HepG2 (cell line): ENCODE data around the gene TTC28. TPM values are rescaled to one million over a fixed set of nuclear protein-coding genes. Genes with fewer than 3 reads are reported as not detected.

ENCODE experiments used
- ATAC-seq: fragments of 200-7000 bp; cut with Tn5 transposase; 3 replicates; pipeline ENCODE4 v1.9.1; 2020; ENCODE audit warnings: mild to moderate bottlenecking, moderate library complexity
- BruUV-seq: library from RNA; stranded (reverse); fragments of 400-500 nt; replicated peaks from 2 replicates; lab custom pipeline; 2021; lab: Mats Ljungman, UMichigan
- CTCF ChIA-PET: fragments of 300-600 bp; formaldehyde crosslinking; extraction: SDS; loops from one replicate; lab custom pipeline; 2021; ENCODE audit warnings: low total read pairs, inconsistent platforms, low intra/inter-chr PET ratio; lab: Yijun Ruan, JAX
- POLR2A ChIA-PET: fragments of 350-600 bp; sonication (Branson Sonifier 250); formaldehyde crosslinking; loops from one replicate; lab custom pipeline; 2020; ENCODE audit warnings: antibody characterized with exemption, inconsistent platforms; lab: Yijun Ruan, JAX
- DNase-seq: peaks from one replicate; pipeline ENCODE4 v3.0.0-alpha.2; 2015; ENCODE audit warnings: low spot score
- FAIRE-seq: peaks from 3 replicates; lab custom pipeline; 2011; peaks lifted over from hg19 to GRCh38; lab: Jason Lieb, UNC
- H2AFZ ChIP-seq: one replicate; pipeline ENCODE4 v1.6.1; 2011; ENCODE audit warnings: low read length, inconsistent platforms
- H3K27ac ChIP-seq: fragments of 300-600 bp; 3 replicates; pipeline ENCODE4 v1.8.0; 2011; ENCODE audit warnings: mixed run types, mild to moderate bottlenecking, mixed read lengths, low read length, inconsistent platforms; ENCODE audit not compliant: insufficient read depth; ENCODE audit errors: extremely low read length
- H3K27me3 ChIP-seq, 2 experiments: fragments of 200-600 bp in 1 of 2; 2 replicates in 1 of 2; 3 replicates in 1 of 2; pipeline versions ENCODE4 v1.6.0 to v1.8.0; 2011; ENCODE audit warnings: low read length in 2 of 2, mild to moderate bottlenecking in 2 of 2, moderate library complexity in 2 of 2, inconsistent platforms in 1 of 2; ENCODE audit not compliant: insufficient read depth in 2 of 2, control insufficient read depth in 1 of 2
- H3K36me3 ChIP-seq, 2 experiments: fragments of 200-600 bp in 1 of 2; replicated peaks in 1 of 2; 2 replicates in 1 of 2; 3 replicates in 1 of 2; pipeline versions ENCODE4 v1.5.1 to v1.8.0; 2011; ENCODE audit warnings: low read length in 2 of 2, inconsistent platforms in 1 of 2; ENCODE audit not compliant: insufficient read depth in 2 of 2, control insufficient read depth in 1 of 2
- H3K4me1 ChIP-seq: 2 replicates; pipeline ENCODE4 v1.5.1; 2012; ENCODE audit warnings: low read length, inconsistent platforms; ENCODE audit not compliant: insufficient read depth
- H3K4me2 ChIP-seq: 2 replicates; pipeline ENCODE4 v1.6.0; 2011; ENCODE audit warnings: low read depth, low read length, inconsistent platforms
- H3K4me3 ChIP-seq, 3 experiments: fragments of 200-600 bp in 1 of 3; sonication (generic), shearing (Covaris generic) in 1 of 3; replicated peaks in 1 of 3; 2 replicates each; pipeline ENCODE4 v1.5.1; 2011 to 2016; ENCODE audit warnings: low read length in 3 of 3, inconsistent platforms in 2 of 3, low read depth in 2 of 3, mild to moderate bottlenecking in 2 of 3, control low read depth in 1 of 3, mixed read lengths in 1 of 3; ENCODE audit not compliant: insufficient read depth in 1 of 3
- H3K79me2 ChIP-seq: one replicate; pipeline ENCODE4 v1.6.1; 2011; ENCODE audit warnings: low read length, inconsistent platforms; ENCODE audit not compliant: insufficient read depth
- H3K9ac ChIP-seq: 2 replicates; pipeline ENCODE4 v1.6.0; 2011; ENCODE audit warnings: mild to moderate bottlenecking, low read depth, low read length, inconsistent platforms; ENCODE audit not compliant: insufficient read depth
- H3K9me3 ChIP-seq: 2 replicates; pipeline ENCODE4 v1.5.1; 2012; ENCODE audit warnings: mild to moderate bottlenecking, low read length
- H4K20me1 ChIP-seq: 2 replicates; pipeline ENCODE4 v1.6.0; 2011; ENCODE audit warnings: inconsistent platforms, mild to moderate bottlenecking, low read length, moderate library complexity; ENCODE audit not compliant: insufficient read depth
- CENPT ChIP-seq: sonication (generic); formaldehyde crosslinking; IDR thresholded peaks from 2 replicates; pipeline ENCODE4 v1.8.0; 2022; ENCODE audit warnings: low read depth, mild to moderate bottlenecking, moderate library complexity, missing genetic modification reagents
- WGBS: methylation state at CpG from one replicate; pipeline ENCODE4 v1.1.6; 2017; ENCODE audit warnings: low lambda C conversion rate; 5-methylcytosine and 5-hydroxymethylcytosine counted together
- in situ Hi-C: cut with HindIII; loops from 2 replicates; pipeline ENCODE4 v1.10.0; 2017; ENCODE audit warnings: low pct_unique_long_range_greater_than_20kb; ENCODE audit not compliant: extremely low pct_ligation_motif_present
- intact Hi-C: fragments of 100-400 bp; cut with micrococcal nuclease; formaldehyde crosslinking; loops from one replicate; pipeline ENCODE4 v1.10.0; 2022; ENCODE audit not compliant: unreplicated experiment
- polyA plus RNA-seq, 8 experiments: library from polyadenylated mRNA; depleted of rRNA in 3 of 8; stranded (reverse) in 7 of 8; unstranded in 1 of 8; fragments of >200 nt; fragmentation: Illumina TruSeq in 4 of 8; extraction: Trizol in 4 of 8; gene quantifications; 2 replicates each; pipeline versions ENCODE4 v1.2.1 to v1.2.3, GENCODE V29; 2011 to 2016; ENCODE audit warnings: low read depth in 4 of 8, missing spikeins in 1 of 8, mixed read lengths in 1 of 8; ENCODE audit not compliant: insufficient read depth in 1 of 8
- total RNA-seq, 5 experiments: library from RNA; depleted of rRNA; stranded (reverse); fragments of >200 nt; fragmentation: Illumina TruSeq; extraction: Trizol; gene quantifications; 2 replicates each; pipeline ENCODE4 v1.2.3, GENCODE V29; 2016; ENCODE audit warnings: low read depth in 1 of 5
- TF ChIP-seq, protein P1 (sequence below): IDR thresholded peaks from 2 replicates; pipeline ENCODE4 v1.6.1; 2016

The TTC28 gene
- total and polyA plus RNA-seq, 2 of the 13 experiments (the other 11 are each of a cell fraction or from before 2014, with no cell fraction given): 4.2 to 13.1 TPM

DNA sequence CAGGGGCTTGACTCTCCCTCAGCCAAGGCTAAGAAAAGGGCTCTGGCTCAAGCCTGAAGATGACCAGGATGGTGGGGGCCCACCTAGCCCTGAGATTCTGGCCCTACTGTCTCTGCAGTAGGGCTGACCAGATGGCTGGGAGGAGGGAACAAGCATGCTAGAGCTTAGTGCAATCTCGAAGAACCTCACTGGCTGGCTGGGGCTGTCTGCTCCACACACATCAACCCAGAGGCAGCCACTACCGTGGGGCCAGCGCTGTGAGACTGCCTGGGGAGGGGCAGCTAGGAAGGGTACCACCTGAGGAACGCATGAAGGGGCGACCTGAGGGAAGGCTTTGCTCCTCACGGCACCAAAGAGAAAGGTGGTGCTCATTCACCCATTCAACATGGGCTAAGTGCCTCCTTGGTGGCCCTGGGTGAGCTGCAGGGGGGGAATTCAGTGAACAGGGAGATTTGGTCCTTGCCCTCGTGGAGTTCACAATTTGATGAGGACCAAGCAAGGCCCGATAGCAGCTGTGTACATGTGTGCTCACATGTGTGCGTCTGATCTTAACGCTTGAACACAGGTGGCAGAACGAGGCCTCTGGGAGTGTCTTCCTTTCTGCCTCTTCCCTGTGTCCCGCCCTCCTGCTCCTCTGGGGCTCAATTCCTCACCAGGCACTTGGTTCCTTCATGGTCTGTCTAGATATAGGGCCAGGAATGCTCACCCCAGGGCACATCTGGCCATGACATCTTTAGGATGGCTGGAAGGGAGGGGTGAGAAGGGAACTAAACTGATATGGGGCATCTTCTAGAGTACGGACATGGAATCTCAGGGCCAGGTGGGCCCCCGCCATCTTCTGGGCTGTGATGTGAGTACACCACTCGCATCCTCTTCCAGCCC, 658.3 kb downstream of the TTC28 start:
- CTCF ChIA-PET: no interaction called here
- no peaks in the 10 kb centered on the region for H3K4me1 ChIP-seq
- intact Hi-C loops: no loop called here
- H4K20me1 ChIP-seq: no peaks in the 10 kb centered on the region; the same call in 1 of the 2 replicates
- no peak for FAIRE-seq
- H3K27ac ChIP-seq: no peak overlapping the region
- no peak overlapping the region for H2AFZ ChIP-seq
- in situ Hi-C loops: loop anchor here (5.0 to 25.0 kb wide), 3 partner anchors 571 to 1259 kb away; no protein-coding TSS in a partner anchor
- 97% methylated on average over 12 of the region's 15 CpGs for WGBS
- no peak overlapping the region for H3K4me3 ChIP-seq
- no peak overlapping the region for H3K9ac ChIP-seq
- BruUV-seq: no TSS peak
- no peaks in the 10 kb centered on the region for H3K79me2 ChIP-seq
- peaks cover 2% of the 10 kb centered on the region in 2 experiments; a peak in 2 of 5 replicates for H3K36me3 ChIP-seq
- POLR2A ChIA-PET: no interaction called here
- no peak for ATAC-seq
- no peak overlapping the region for H3K4me2 ChIP-seq
- no peaks in the 10 kb centered on the region for H3K9me3 ChIP-seq
- H3K27me3 ChIP-seq: no peaks in the 10 kb centered on the region
- TF ChIP-seq, protein P1, sequence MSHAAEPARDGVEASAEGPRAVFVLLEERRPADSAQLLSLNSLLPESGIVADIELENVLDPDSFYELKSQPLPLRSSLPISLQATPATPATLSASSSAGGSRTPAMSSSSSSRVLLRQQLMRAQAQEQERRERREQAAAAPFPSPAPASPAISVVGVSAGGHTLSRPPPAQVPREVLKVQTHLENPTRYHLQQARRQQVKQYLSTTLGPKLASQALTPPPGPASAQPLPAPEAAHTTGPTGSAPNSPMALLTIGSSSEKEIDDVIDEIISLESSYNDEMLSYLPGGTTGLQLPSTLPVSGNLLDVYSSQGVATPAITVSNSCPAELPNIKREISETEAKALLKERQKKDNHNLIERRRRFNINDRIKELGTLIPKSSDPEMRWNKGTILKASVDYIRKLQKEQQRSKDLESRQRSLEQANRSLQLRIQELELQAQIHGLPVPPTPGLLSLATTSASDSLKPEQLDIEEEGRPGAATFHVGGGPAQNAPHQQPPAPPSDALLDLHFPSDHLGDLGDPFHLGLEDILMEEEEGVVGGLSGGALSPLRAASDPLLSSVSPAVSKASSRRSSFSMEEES (CRISPR knock-in tag): no peak
- no peak for TF ChIP-seq CENPT (CRISPR knock-in tag)
- no peak for DNase-seq
